Gastroesophageal sphincter (tissue), 4 donors: ENCODE measurements around the gene SLC35B2. TPM values are rescaled to one million over a fixed set of nuclear protein-coding genes. Genes with fewer than 3 reads are reported as not detected.

ENCODE experiments used
- ATAC-seq: fragments of 150-250 bp; one replicate; pipeline ENCODE4 v1.9.1; 2016; ENCODE audit warnings: mild to moderate bottlenecking, moderate library complexity
- H3K27ac ChIP-seq, 4 donors: fragments of 200-600 bp; sonication (generic) in 3 of 4; 1 replicate in 3 of 4; 2 replicates in 1 of 4; pipeline ENCODE4 v1.5.1; 2016 to 2019
- H3K27me3 ChIP-seq: fragments of 200-600 bp; sonication (generic); one replicate; pipeline ENCODE4 v1.5.1; 2019
- H3K36me3 ChIP-seq, 2 donors: fragments of 200-600 bp; sonication (generic); one replicate each; pipeline ENCODE4 v1.5.1; 2019; ENCODE audit warnings: control low read depth in 1 of 2
- H3K4me1 ChIP-seq, 3 donors: fragments of 200-600 bp; sonication (generic); 1 replicate in 2 of 3; 2 replicates in 1 of 3; pipeline ENCODE4 v1.5.1; 2016 to 2019; ENCODE audit warnings: control low read depth in 2 of 3
- H3K4me3 ChIP-seq, 2 donors: fragments of 200-600 bp; sonication (generic); one replicate each; pipeline ENCODE4 v1.5.1; 2019; ENCODE audit warnings: mild to moderate bottlenecking in 1 of 2, moderate library complexity in 1 of 2
- H3K9me3 ChIP-seq, 3 donors: fragments of 200-600 bp; sonication (generic); one replicate each; pipeline ENCODE4 v1.5.1; 2017 to 2019; ENCODE audit warnings: control low read depth in 2 of 3
- EP300 ChIP-seq: sonication (generic); formaldehyde crosslinking; IDR thresholded peaks from one replicate; pipeline ENCODE4 v1.6.1; 2017; ENCODE audit warnings: antibody characterized with exemption, mild to moderate bottlenecking
- POLR2A ChIP-seq, 2 donors: fragments of 450-650 bp; IDR thresholded peaks; one replicate each; pipeline ENCODE4 v1.6.1; 2017; ENCODE audit warnings: antibody characterized with exemption in 2 of 2, mild to moderate bottlenecking in 2 of 2, moderate library complexity in 1 of 2
- POLR2AphosphoS5 ChIP-seq: sonication (generic); formaldehyde crosslinking; IDR thresholded peaks from one replicate; pipeline ENCODE4 v1.6.1; 2017; ENCODE audit warnings: antibody characterized with exemption
- WGBS, 2 donors: methylation state at CpG; one replicate each; pipeline ENCODE4 v1.1.5; 2018; ENCODE audit warnings: low coverage in 1 of 2; 5-methylcytosine and 5-hydroxymethylcytosine counted together
- small RNA-seq, 4 donors: library from RNA; depleted of rRNA; stranded (forward); fragments of <200 nt; gene quantifications; one replicate each; pipeline ENCODE3, GENCODE V24; 2016
- total RNA-seq, 4 donors: library from RNA; depleted of rRNA; stranded (reverse); fragments of >200 nt; gene quantifications; one replicate each; pipeline ENCODE4 v1.1.0, GENCODE V29; 2016
- TF ChIP-seq, protein P1 (sequence below), 4 experiments: fragments of 200-600 bp in 2 of 4; fragments of 450-650 bp in 2 of 4; sonication (generic) in 1 of 4; IDR thresholded peaks; one replicate each; pipeline ENCODE4 v1.5.1; 2017 to 2019; ENCODE audit warnings: antibody characterized with exemption in 4 of 4, mild to moderate bottlenecking in 2 of 4, moderate library complexity in 2 of 4

SLC35B2 gene
- total RNA-seq, 4 donors from 2014 or later = 21.3 to 34.0 (median 25.6) TPM

DNA sequence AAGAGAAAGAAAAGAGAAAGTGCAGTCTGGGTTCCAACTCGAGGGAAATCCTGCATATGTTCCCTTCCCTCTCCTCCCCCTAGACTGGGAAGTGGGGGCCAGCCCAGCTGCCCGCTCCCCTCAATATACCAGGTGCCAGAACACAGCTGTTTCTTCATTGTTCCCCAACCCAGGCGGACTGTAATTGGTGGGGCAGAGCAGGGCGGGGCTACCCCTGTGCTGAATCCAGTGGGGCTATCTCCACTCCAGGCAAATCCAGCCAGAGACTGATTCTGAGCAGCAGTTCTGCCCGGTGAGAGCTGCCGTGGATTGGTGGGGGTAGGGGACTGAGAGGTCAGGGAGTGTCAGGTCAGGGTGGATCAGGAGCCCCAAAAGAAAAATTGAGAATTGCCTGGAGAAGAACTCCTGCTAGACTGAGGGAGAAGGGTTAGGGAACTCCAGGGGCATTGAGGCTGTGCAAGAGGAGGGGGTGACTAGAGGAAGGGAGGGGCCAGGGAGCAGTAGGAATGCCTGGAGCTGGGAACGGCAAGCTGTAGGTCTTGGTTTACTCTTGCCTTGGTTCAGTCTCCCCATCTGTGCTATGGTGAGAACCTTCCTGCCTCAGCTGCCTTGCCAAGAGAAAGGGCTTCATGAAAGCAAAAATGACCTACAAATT is 40.5 kb downstream of the SLC35B2 start, which contains the start of gene MYMX:
Gene MYMX (plus strand): TSS at position 250 of the 655 bp plus-strand sequence. CDS start 546 bp downstream, outside the sequence.
- TF ChIP-seq, protein P1, sequence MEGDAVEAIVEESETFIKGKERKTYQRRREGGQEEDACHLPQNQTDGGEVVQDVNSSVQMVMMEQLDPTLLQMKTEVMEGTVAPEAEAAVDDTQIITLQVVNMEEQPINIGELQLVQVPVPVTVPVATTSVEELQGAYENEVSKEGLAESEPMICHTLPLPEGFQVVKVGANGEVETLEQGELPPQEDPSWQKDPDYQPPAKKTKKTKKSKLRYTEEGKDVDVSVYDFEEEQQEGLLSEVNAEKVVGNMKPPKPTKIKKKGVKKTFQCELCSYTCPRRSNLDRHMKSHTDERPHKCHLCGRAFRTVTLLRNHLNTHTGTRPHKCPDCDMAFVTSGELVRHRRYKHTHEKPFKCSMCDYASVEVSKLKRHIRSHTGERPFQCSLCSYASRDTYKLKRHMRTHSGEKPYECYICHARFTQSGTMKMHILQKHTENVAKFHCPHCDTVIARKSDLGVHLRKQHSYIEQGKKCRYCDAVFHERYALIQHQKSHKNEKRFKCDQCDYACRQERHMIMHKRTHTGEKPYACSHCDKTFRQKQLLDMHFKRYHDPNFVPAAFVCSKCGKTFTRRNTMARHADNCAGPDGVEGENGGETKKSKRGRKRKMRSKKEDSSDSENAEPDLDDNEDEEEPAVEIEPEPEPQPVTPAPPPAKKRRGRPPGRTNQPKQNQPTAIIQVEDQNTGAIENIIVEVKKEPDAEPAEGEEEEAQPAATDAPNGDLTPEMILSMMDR (IDR thresholded peaks at IDR 0.05) = no peak
- TF ChIP-seq POLR2A (IDR thresholded peaks at IDR 0.05) = no peak
- TF ChIP-seq POLR2AphosphoS5 = no peak
- TF ChIP-seq EP300 = no peak
- peak within 1 kb of the TSS in 1 of 2 donors; percentile 18 for H3K4me3 ChIP-seq
- WGBS, 2 donors = 12 to 15% methylated on average over 3 to 4 of the region's 7 CpGs
- peak within 1 kb of the TSS in 3 of 4 donors; percentile 98 to 99 (median 99) for H3K27ac ChIP-seq
- H3K4me1 ChIP-seq = peaks cover 0 to 60% (median 32%) of the 10 kb centered on the region in 3 donors
- H3K27me3 ChIP-seq = no peaks in the 10 kb centered on the region
- H3K9me3 ChIP-seq = no peaks in the 10 kb centered on the region
- ATAC-seq = no peak
- no peaks in the 10 kb centered on the region for H3K36me3 ChIP-seq

DNA sequence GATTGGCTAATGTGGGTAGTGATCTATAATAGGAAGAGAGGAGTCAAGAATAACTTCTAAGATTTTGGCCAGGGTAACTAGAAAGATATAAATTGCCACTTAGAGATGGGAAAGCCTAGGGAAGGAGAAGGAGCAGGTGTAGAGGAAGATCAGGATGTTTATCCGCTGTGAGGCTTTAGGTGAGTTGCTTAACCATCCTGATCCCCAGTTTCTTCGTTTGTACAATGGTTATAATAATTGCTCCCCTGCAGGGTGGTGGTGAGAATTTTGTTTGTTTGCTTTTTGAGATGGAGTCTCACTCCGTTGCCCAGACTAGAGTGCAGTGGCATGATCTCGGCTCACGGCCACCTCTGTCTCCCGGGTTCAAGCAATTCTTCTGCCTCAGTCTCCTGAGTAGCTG is 43.0 kb downstream of the SLC35B2 start:
- Histone ChIP-seq H3K27me3 (no peaks in the 10 kb centered on the region), H3K36me3 (no peaks in the 10 kb centered on the region), H3K4me3 (no peak overlapping the region), H3K4me1 (peaks cover 0 to 36% (median 21%) of the 10 kb centered on the region in 3 donors), H3K27ac (no peak overlapping the region), H3K9me3 (no peaks in the 10 kb centered on the region)
- TF ChIP-seq, protein P1 (IDR thresholded peaks at IDR 0.05) = no peak
- TF ChIP-seq POLR2AphosphoS5 (no peak), POLR2A (IDR thresholded peaks at IDR 0.05) (no peak)
- 86 to 94% methylated on average over 3 to 6 of the region's 6 CpGs for whole genome bisulfite sequencing, 2 donors
- no peak for ATAC-seq

DNA sequence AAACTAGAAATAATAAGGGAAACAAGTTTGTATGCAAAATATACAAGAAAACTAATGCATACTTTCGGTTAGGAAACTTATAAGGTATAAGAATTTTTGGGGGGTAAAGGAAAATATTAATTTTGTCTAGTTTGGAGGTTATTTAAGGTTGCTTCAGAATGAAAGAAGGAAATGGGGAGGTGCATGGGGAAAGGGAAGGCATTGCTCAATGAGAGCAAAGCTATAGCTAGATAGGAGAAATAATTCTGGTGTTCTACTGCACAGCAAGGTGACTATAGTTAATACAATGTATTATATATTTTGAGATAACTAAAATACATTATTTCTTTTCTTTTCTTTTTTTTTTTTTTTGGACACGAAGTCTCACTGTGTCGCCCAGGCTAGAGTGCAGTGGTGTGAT is 46.0 kb downstream of the SLC35B2 start:
- Histone ChIP-seq H3K36me3 (no peaks in the 10 kb centered on the region), H3K4me3 (no peak overlapping the region), H3K4me1 (peaks cover 0 to 5% (median 0%) of the 10 kb centered on the region in 3 donors), H3K27me3 (no peaks in the 10 kb centered on the region), H3K27ac (no peak overlapping the region), H3K9me3 (no peaks in the 10 kb centered on the region)
- no peak for ATAC-seq
- 68 to 93% methylated on average over 2 to 3 of the region's 3 CpGs for WGBS, 2 donors
- TF ChIP-seq, protein P1 (IDR thresholded peaks at IDR 0.05) = no peak
- TF ChIP-seq POLR2AphosphoS5 (no peak), EP300 (no peak), POLR2A (IDR thresholded peaks at IDR 0.05) (no peak)

DNA sequence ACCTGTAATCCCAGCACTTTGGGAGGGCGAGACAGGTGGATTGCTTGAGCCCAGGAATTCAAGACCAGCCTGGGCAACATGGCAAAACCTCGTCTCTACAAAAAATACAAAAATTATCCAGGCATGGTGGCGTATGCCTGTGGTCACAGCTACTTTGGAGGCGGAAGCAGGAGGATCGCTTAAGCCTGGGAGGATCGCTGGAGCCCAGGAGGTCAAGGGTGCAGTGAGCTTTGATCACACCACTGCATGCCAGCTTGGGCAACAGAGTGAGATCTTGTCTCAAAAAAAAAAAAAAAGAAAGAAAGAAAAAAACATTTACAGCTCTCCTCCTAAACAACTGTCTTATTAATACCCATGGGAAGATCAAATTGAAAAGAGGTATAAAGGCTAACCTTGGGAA is 49.4 kb downstream of the SLC35B2 start:
- no peak for TF ChIP-seq POLR2A (IDR thresholded peaks at IDR 0.05)
- TF ChIP-seq POLR2AphosphoS5 = no peak
- no peak for TF ChIP-seq EP300
- TF ChIP-seq, protein P1 (IDR thresholded peaks at IDR 0.05) = no peak
- WGBS, 2 donors = 86 to 95% methylated on average over 3 to 4 of the region's 6 CpGs
- no peak for ATAC-seq
- Histone ChIP-seq H3K36me3 (no peaks in the 10 kb centered on the region), H3K27ac (no peak overlapping the region), H3K9me3 (no peaks in the 10 kb centered on the region), H3K4me3 (no peak overlapping the region), H3K27me3 (no peaks in the 10 kb centered on the region), H3K4me1 (no peaks in the 10 kb centered on the region)

Small RNA genes lying within 50 kb of the gene (small RNA-seq; reads per million reads assigned to genes)
- 0 reads per million in 4 donors for gene RN7SL811P

Other genes starting within 250 kb of the SLC35B2 start
- 10 to 100 TPM; 31.6 to 40.5 (median 35.8) TPM for gene MRPL14, start 130.1 kb downstream of the SLC35B2 start, total RNA-seq
- gene TMEM63B, start 130.0 kb downstream of the SLC35B2 start, total RNA-seq = 10 to 100 TPM; 11.3 to 32.0 (median 23.9) TPM
- under 1 TPM in 3 of 4 donors, not detected in 1; 0.19 to 0.45 (median 0.27) TPM for gene CAPN11, start 98.7 kb downstream of the SLC35B2 start, total RNA-seq
- 1 to 10 TPM in 1 of 4 donors, not detected in 3; 1.4 TPM for gene MYMX, start 40.6 kb downstream of the SLC35B2 start, total RNA-seq
- gene SLC29A1, start 33.9 kb downstream of the SLC35B2 start, total RNA-seq = 100 to 1,000 TPM; 101 to 281 (median 134) TPM
- gene HSP90AB1, start 10.4 kb downstream of the SLC35B2 start, total RNA-seq = 100 to 1,000 TPM; 553 to 749 (median 626) TPM
- 10 to 100 TPM in 1 of 4 donors, 1 to 10 TPM in 3; 4.2 to 13.4 (median 5.7) TPM for gene NFKBIE, start 8.0 kb upstream of the SLC35B2 start, total RNA-seq
- gene TMEM151B, start 12.9 kb upstream of the SLC35B2 start, total RNA-seq = under 1 TPM in 2 of 4 donors, not detected in 2; 0.27 to 0.69 TPM
- gene AARS2, start 55.8 kb upstream of the SLC35B2 start, total RNA-seq = 1 to 10 TPM; 6.1 to 9.4 (median 6.9) TPM
- gene SPATS1, start 85.1 kb upstream of the SLC35B2 start, total RNA-seq = not detected
- gene CDC5L, start 130.2 kb upstream of the SLC35B2 start, total RNA-seq = 10 to 100 TPM; 23.3 to 32.1 (median 28.5) TPM